Kidney epithelial cell (primary cell): ENCODE data around the gene MAP4. TPM values are rescaled to one million over a fixed set of nuclear protein-coding genes. Genes with fewer than 3 reads are reported as not detected.

ENCODE experiments used
- DNase-seq: peaks from one replicate; pipeline ENCODE4 v3.0.0-alpha.2; 2010; ENCODE audit warnings: low read depth
- H3K27me3 ChIP-seq: 2 replicates; pipeline ENCODE4 v1.6.0; 2011; ENCODE audit warnings: low read length; ENCODE audit not compliant: control insufficient read depth, insufficient read depth
- H3K36me3 ChIP-seq: 2 replicates; pipeline ENCODE4 v1.5.1; 2011; ENCODE audit warnings: low read length; ENCODE audit not compliant: control insufficient read depth, insufficient read depth
- H3K4me3 ChIP-seq: 2 replicates; pipeline ENCODE4 v1.5.1; 2011; ENCODE audit warnings: low read depth, mild to moderate bottlenecking, control low read depth, low read length
- total RNA-seq: library from RNA; depleted of rRNA; stranded (reverse); fragments of >200 nt; gene quantifications from 2 replicates; pipeline ENCODE4 v1.2.3, GENCODE V29; 2015
- TF ChIP-seq, protein P1 (sequence below): IDR thresholded peaks from 2 replicates; pipeline ENCODE4 v1.5.1; 2011; ENCODE audit warnings: mild to moderate bottlenecking, moderate library complexity, low read length, control low read depth, inconsistent platforms; ENCODE audit not compliant: insufficient read depth, poor library complexity, severe bottlenecking

MAP4 gene
- total RNA-seq, 1 donor from 2014 or later = 123 TPM

DNA sequence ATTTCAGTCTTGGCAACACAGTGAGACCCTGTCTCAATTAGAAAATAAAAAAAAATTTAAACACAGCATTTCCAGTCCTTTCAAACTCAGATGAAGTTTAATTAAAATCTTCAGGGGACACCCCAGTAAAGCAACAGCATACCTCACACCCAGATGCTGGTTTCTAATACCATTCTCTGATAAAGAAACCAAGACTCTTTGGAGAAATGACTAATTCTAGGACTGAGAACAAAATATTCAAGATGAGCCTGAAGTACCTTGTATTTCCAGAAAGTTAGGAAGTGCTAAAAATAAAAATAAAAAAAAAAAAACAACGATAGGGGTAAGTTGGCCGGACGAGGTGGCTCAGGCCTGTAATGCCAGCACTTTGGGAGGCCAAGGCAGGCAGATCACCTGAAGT lies 14.0 kb upstream of the MAP4 start:
- TF ChIP-seq, protein P1, sequence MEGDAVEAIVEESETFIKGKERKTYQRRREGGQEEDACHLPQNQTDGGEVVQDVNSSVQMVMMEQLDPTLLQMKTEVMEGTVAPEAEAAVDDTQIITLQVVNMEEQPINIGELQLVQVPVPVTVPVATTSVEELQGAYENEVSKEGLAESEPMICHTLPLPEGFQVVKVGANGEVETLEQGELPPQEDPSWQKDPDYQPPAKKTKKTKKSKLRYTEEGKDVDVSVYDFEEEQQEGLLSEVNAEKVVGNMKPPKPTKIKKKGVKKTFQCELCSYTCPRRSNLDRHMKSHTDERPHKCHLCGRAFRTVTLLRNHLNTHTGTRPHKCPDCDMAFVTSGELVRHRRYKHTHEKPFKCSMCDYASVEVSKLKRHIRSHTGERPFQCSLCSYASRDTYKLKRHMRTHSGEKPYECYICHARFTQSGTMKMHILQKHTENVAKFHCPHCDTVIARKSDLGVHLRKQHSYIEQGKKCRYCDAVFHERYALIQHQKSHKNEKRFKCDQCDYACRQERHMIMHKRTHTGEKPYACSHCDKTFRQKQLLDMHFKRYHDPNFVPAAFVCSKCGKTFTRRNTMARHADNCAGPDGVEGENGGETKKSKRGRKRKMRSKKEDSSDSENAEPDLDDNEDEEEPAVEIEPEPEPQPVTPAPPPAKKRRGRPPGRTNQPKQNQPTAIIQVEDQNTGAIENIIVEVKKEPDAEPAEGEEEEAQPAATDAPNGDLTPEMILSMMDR = no peak
- no peak for DNase-seq
- no peaks in the 10 kb centered on the region for H3K27me3 ChIP-seq

DNA sequence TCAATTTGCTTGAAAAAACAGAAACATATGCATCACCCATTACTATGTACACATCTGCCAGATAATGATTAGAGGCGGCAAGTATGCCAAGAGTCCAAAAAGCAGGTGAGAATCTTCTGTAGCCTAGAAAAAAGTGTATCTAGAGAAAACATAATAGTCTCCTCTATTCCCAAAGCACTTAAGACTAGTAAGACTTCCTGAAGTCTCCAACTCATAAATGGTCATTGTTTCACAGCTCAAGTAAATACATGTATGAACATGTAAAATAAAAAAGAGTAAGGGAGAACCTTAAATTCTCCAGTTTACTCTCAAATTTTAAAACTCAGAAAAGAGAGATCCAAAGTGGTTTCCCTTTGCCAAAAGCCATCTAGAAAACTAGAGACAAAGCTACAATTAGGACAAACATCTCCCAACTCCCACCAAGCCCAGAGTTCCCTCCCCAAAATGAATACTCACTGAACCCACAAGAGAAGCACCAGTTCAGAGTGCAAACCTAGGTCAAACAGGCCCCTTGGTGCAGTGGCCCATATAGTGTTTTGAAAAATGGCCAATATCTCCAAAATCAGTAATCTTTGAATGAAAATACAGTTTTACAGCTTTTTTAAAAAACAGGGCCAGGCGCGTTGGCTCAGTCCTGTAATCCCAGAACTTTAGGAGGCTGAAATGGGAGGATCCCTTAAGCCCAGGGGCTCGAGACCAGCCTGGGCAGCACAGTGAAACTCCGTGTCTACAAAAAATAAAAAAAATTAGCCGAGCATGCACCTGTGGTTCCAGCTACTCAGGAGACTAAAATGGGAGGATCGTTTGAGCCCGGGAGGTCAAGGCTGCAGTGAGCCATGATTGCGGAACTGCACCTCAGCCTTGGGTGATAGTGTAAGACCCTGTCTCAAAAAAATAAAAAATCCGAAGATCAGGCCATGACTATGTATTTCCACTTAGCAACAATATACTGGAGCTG lies 11.0 kb upstream of the MAP4 start:
- Histone ChIP-seq H3K4me3 (no peak overlapping the region), H3K27me3 (no peaks in the 10 kb centered on the region), H3K36me3 (no peaks in the 10 kb centered on the region)
- DNase-seq = no peak
- TF ChIP-seq, protein P1 = no peak

More for the DNA sequence above, 14.0 kb upstream of the MAP4 start:
- no peak overlapping the region for H3K4me3 ChIP-seq
- H3K36me3 ChIP-seq = no peaks in the 10 kb centered on the region

DNA sequence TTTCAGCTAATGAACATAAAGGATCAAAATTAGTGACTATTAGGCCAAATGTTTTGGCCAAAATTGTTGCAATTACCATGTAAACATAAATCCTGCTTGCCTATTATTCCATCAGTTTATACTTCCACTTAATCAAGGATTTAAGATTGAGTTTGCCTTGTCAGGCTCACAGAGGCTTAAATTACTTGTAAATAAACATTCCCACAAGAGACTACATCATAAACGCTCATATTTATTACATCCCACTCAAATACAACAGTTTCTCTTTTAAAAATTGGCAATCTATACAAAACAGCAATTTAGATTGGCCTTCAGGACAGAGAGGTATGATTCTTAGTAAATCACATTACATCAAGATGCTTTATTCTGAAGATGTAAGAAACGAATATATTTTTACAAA lies 9.9 kb upstream of the MAP4 start:
- no peaks in the 10 kb centered on the region for H3K36me3 ChIP-seq
- TF ChIP-seq, protein P1 = no peak
- no peaks in the 10 kb centered on the region for H3K27me3 ChIP-seq
- DNase-seq = no peak
- H3K4me3 ChIP-seq = no peak overlapping the region

DNA sequence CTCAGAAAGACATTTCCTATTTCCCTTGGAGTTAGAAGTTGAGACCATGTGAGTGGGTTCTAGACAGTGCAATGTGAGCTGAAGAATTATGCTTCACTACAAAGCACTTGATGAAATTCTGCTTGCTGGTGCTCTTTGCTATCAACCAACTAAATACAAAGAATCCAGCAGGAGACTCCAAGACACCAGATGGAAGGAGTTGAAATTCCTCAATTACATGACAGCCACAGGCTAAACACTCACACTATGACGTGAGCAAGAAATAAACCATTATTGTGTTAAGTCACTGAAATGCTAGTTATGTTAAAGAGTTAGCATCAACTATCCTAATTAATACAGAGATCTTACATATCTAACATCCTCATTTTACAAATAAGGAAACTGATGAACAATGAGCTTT lies 8.2 kb upstream of the MAP4 start:
- Histone ChIP-seq H3K4me3 (no peak overlapping the region), H3K27me3 (no peaks in the 10 kb centered on the region), H3K36me3 (no peaks in the 10 kb centered on the region)
- TF ChIP-seq, protein P1 = no peak
- DNase-seq = no peak

DNA sequence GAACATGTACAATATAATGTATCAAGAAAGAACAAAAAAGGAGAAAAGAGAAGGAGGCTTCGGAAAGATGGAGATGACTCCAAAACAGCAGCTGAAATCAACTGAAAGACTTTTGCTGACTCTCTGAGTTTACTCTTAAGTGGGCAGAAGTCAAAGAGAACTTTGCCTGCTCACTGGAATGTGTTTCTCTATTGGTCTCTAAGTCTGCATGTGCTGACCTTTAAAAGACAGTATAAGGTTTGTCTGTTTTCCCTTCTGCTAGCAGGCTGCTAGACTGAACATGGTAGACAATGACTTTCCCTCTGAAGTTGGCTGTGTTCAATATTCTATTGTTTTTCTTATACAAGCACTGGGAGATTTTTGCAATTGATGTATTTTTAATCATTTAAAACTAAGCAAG lies 7.2 kb upstream of the MAP4 start:
- H3K27me3 ChIP-seq = no peaks in the 10 kb centered on the region
- no peak overlapping the region for H3K4me3 ChIP-seq
- H3K36me3 ChIP-seq = no peaks in the 10 kb centered on the region
- DNase-seq = no peak
- TF ChIP-seq, protein P1 = no peak
